ENCODE data around the gene CRYGC. TPM values are rescaled to one million over a fixed set of nuclear protein-coding genes. Genes with fewer than 3 reads are reported as not detected.

The CRYGC gene
- total RNA-seq, 2 donors from 2014 or later, result not detected

- no peak for TF ChIP-seq CTCF (conservative IDR thresholded peaks at IDR 0.05)
- Histone ChIP-seq H3K27me3 (ENCODE audit: control insufficient read depth, insufficient read depth, low read length, poor library complexity, severe bottlenecking) (no peaks in the 10 kb centered on the region), H3K9ac (ENCODE audit: extremely low read depth, low read length, poor library complexity, severe bottlenecking) (no peak overlapping the region), H3K36me3 (ENCODE audit: control insufficient read depth, insufficient read depth, low read length) (no peaks in the 10 kb centered on the region), H3K9me3 (ENCODE audit: control insufficient read depth, low read length) (no peaks in the 10 kb centered on the region), H3K4me1 (ENCODE audit: control insufficient read depth, insufficient read depth, low read length) (no peaks in the 10 kb centered on the region), H3K4me3 (ENCODE audit: low read length) (no peak overlapping the region), H3K27ac (ENCODE audit: low read depth, low read length) (no peak overlapping the region)
- Mint-ChIP-seq H3K9me3 (no peaks in the 10 kb centered on the region), H3K4me3 (no peak overlapping the region), H3K36me3 (ENCODE audit: low read depth) (no peaks in the 10 kb centered on the region), H3K4me1 (no peaks in the 10 kb centered on the region), H3K27me3 (ENCODE audit: insufficient read depth) (peaks cover 2% of the 10 kb centered on the region), H3K27ac (no peak overlapping the region)
- DNase-seq, result no peak
These were observed 39.2 kb downstream of the CRYGC start for GRCh38 chr2:208090420-208090819.

GRCh38 chr2:208086029-208086428 is 43.6 kb downstream of the CRYGC start:
- Mint-ChIP-seq H3K36me3 (ENCODE audit: low read depth) (no peaks in the 10 kb centered on the region), H3K27me3 (ENCODE audit: insufficient read depth) (peaks cover 2% of the 10 kb centered on the region), H3K4me1 (no peaks in the 10 kb centered on the region), H3K9me3 (no peaks in the 10 kb centered on the region), H3K4me3 (no peak overlapping the region), H3K27ac (no peak overlapping the region)
- Histone ChIP-seq H3K4me1 (ENCODE audit: control insufficient read depth, insufficient read depth, low read length) (no peaks in the 10 kb centered on the region), H3K36me3 (ENCODE audit: control insufficient read depth, insufficient read depth, low read length) (no peaks in the 10 kb centered on the region), H3K9me3 (ENCODE audit: control insufficient read depth, low read length) (no peaks in the 10 kb centered on the region), H3K27ac (ENCODE audit: low read depth, low read length) (no peak overlapping the region), H3K27me3 (ENCODE audit: control insufficient read depth, insufficient read depth, low read length, poor library complexity, severe bottlenecking) (no peaks in the 10 kb centered on the region), H3K4me3 (ENCODE audit: low read length) (no peak overlapping the region), H3K9ac (ENCODE audit: extremely low read depth, low read length, poor library complexity, severe bottlenecking) (no peak overlapping the region)
- no peak for DNase-seq
- whole genome bisulfite sequencing, 2 experiments (ENCODE audit: insufficient coverage in 1 of 2, insufficient read length in 1 of 2), result 86 to 100% methylated on average over 1 of the region's 1 CpG
- no peak for TF ChIP-seq CTCF (conservative IDR thresholded peaks at IDR 0.05)

GRCh38 chr2:208083807-208084206 is 45.8 kb downstream of the CRYGC start:
- H3K27me3 ChIP-seq (ENCODE audit: control insufficient read depth, insufficient read depth, low read length, poor library complexity, severe bottlenecking), result no peaks in the 10 kb centered on the region
- H3K27me3 Mint-ChIP-seq (ENCODE audit: insufficient read depth), result peaks cover 2% of the 10 kb centered on the region
- H3K9ac ChIP-seq (ENCODE audit: extremely low read depth, low read length, poor library complexity, severe bottlenecking), result no peak overlapping the region
- no peak overlapping the region for H3K4me3 ChIP-seq (ENCODE audit: low read length)
- no peak for TF ChIP-seq CTCF (conservative IDR thresholded peaks at IDR 0.05)
- H3K27ac Mint-ChIP-seq, result no peak overlapping the region
- H3K4me1 ChIP-seq (ENCODE audit: control insufficient read depth, insufficient read depth, low read length), result no peaks in the 10 kb centered on the region
- H3K4me3 Mint-ChIP-seq, result no peak overlapping the region
- H3K36me3 ChIP-seq (ENCODE audit: control insufficient read depth, insufficient read depth, low read length), result no peaks in the 10 kb centered on the region
- no peak for DNase-seq
- no peak overlapping the region for H3K27ac ChIP-seq (ENCODE audit: low read depth, low read length)
- H3K36me3 Mint-ChIP-seq (ENCODE audit: low read depth), result no peaks in the 10 kb centered on the region
- peaks cover 12% of the 10 kb centered on the region for H3K9me3 Mint-ChIP-seq
- H3K9me3 ChIP-seq (ENCODE audit: control insufficient read depth, low read length), result no peaks in the 10 kb centered on the region
- peaks cover 8% of the 10 kb centered on the region for H3K4me1 Mint-ChIP-seq

Other genes starting within 250 kb of the CRYGC start
- 10 to 100 TPM; 13.3 to 17.9 TPM for gene PLEKHM3, start 104.3 kb downstream of the CRYGC start, total RNA-seq
- 1 to 10 TPM in 1 of 2 donors, not detected in 1; 2.2 TPM for gene CRYGD, start 5.3 kb downstream of the CRYGC start, total RNA-seq
- gene CRYGB, start 16.3 kb upstream of the CRYGC start, total RNA-seq, result under 1 TPM in 1 of 2 donors, not detected in 1; 0.46 TPM
- not detected for gene CRYGA, start 33.8 kb upstream of the CRYGC start, total RNA-seq
- gene C2orf80, start 60.2 kb upstream of the CRYGC start, total RNA-seq, result under 1 TPM in 1 of 2 donors, not detected in 1; 0.55 TPM
- 100 to 1,000 TPM; 305 to 431 TPM for gene IDH1, start 125.2 kb upstream of the CRYGC start, total RNA-seq
- gene PIKFYVE, start 136.4 kb upstream of the CRYGC start, total RNA-seq, result 10 to 100 TPM; 34.9 to 41.2 TPM